ENCODE results near the gene GOLM1. TPM values are rescaled to one million over a fixed set of nuclear protein-coding genes. Genes with fewer than 3 reads are reported as not detected.

GOLM1 gene
- total RNA-seq, 1 donor from 2014 or later = 21.6 TPM

- FAIRE-seq = no peak
Observed at GRCh38 chr9:86009133-86009532, 90.2 kb downstream of the GOLM1 start.

GRCh38 chr9:86005253-86005775 lies 94.0 kb downstream of the GOLM1 start:
- DNase-seq (ENCODE audit: low read depth) (no peak), FAIRE-seq (no peak)
- no peak overlapping the region for H3K4me3 ChIP-seq (ENCODE audit: low read depth, low read length)
- no peaks in the 10 kb centered on the region for H3K36me3 ChIP-seq (ENCODE audit: control insufficient read depth, insufficient read depth, low read length)
- no peak for TF ChIP-seq CTCF (IDR thresholded peaks at IDR 0.05; ENCODE audit: insufficient read depth, low read length, severe bottlenecking)
- H3K27me3 ChIP-seq (ENCODE audit: control insufficient read depth, insufficient read depth, low read length) = no peaks in the 10 kb centered on the region

More at GRCh38 chr9:86009133-86009532, 90.2 kb downstream of the GOLM1 start:
- Histone ChIP-seq H3K27me3 (ENCODE audit: control insufficient read depth, insufficient read depth, low read length) (no peaks in the 10 kb centered on the region), H3K4me3 (ENCODE audit: low read depth, low read length) (no peak overlapping the region), H3K36me3 (ENCODE audit: control insufficient read depth, insufficient read depth, low read length) (peaks cover 1% of the 10 kb centered on the region)
- no peak for DNase-seq (ENCODE audit: low read depth)
- no peak for TF ChIP-seq CTCF (IDR thresholded peaks at IDR 0.05; ENCODE audit: insufficient read depth, low read length, severe bottlenecking)

DNA sequence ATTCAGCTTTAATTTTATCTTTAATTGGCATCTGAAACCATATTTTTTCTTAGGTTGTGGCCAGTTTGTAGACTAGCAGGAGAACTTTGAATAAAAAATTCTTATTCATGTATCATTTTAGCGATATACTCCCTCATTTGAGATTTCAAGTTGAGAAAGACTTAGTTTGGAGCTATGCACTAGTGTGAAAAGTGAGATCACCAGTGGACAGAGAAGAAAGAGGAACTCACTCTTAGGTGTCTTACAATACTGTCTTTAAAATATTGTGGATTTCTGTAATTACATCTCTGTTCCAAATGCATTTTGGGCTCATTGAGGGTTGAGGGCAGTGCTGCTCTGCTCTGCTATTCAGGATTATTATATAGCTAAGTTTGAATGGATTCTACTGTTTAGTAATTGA lies 103.8 kb downstream of the GOLM1 start:
- no peak for TF ChIP-seq CTCF (IDR thresholded peaks at IDR 0.05; ENCODE audit: insufficient read depth, low read length, severe bottlenecking)
- H3K36me3 ChIP-seq (ENCODE audit: control insufficient read depth, insufficient read depth, low read length) = peaks cover 3% of the 10 kb centered on the region
- no peak for DNase-seq (ENCODE audit: low read depth)
- H3K4me3 ChIP-seq (ENCODE audit: low read depth, low read length) = no peak overlapping the region
- no peaks in the 10 kb centered on the region for H3K27me3 ChIP-seq (ENCODE audit: control insufficient read depth, insufficient read depth, low read length)
- no peak for FAIRE-seq

DNA sequence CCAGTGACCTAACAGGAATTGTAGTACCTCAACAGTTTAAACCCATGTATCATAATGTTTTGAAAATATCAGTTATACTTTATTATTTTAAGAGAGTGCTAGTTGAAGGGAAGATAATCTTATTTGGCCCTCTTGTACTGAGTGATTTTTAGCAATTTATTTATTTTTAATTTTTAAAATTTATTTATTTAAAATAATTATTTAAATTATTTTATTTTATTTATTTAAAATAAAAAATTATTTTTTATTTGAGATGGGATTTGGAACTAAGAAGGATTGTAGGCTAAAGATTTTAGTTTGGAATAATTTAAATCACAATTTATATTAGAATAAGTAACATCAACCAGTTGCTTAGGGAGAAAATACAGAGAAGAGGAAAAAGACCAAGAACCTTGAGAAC lies 104.3 kb downstream of the GOLM1 start:
- H3K4me3 ChIP-seq (ENCODE audit: low read depth, low read length) = no peak overlapping the region
- H3K27me3 ChIP-seq (ENCODE audit: control insufficient read depth, insufficient read depth, low read length) = no peaks in the 10 kb centered on the region
- FAIRE-seq (no peak), DNase-seq (ENCODE audit: low read depth) (no peak)
- no peak for TF ChIP-seq CTCF (IDR thresholded peaks at IDR 0.05; ENCODE audit: insufficient read depth, low read length, severe bottlenecking)
- peaks cover 3% of the 10 kb centered on the region for H3K36me3 ChIP-seq (ENCODE audit: control insufficient read depth, insufficient read depth, low read length)

GRCh38 chr9:85994191-85994590 lies 105.2 kb downstream of the GOLM1 start:
- TF ChIP-seq CTCF (IDR thresholded peaks at IDR 0.05; ENCODE audit: insufficient read depth, low read length, severe bottlenecking) = no peak
- no peak for DNase-seq (ENCODE audit: low read depth)
- H3K4me3 ChIP-seq (ENCODE audit: low read depth, low read length) = no peak overlapping the region
- peaks cover 3% of the 10 kb centered on the region for H3K36me3 ChIP-seq (ENCODE audit: control insufficient read depth, insufficient read depth, low read length)
- H3K27me3 ChIP-seq (ENCODE audit: control insufficient read depth, insufficient read depth, low read length) = no peaks in the 10 kb centered on the region
- no peak for FAIRE-seq

DNA sequence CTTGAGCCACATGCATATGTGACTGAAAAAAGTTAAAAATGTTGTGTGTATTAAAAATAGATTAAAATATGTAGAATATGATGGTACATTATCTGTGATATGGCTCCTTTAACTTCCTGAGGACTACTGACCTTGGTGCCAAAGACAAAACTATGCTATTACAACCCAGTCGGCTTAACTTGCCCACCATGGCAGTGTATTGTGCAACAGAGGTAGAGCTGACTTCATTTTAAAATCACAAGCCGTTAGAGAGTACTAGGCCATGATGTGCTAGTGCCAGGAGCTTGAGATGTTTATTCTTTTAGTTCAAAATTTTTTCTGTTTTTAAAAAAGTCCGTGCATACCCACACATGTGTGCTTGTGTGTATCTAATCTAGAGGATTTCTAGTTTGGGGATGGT lies 112.1 kb downstream of the GOLM1 start:
- no peak for FAIRE-seq
- DNase-seq (ENCODE audit: low read depth) = no peak
- Histone ChIP-seq H3K27me3 (ENCODE audit: control insufficient read depth, insufficient read depth, low read length) (no peaks in the 10 kb centered on the region), H3K36me3 (ENCODE audit: control insufficient read depth, insufficient read depth, low read length) (peaks cover 3% of the 10 kb centered on the region), H3K4me3 (ENCODE audit: low read depth, low read length) (no peak overlapping the region)
- no peak for TF ChIP-seq CTCF (IDR thresholded peaks at IDR 0.05; ENCODE audit: insufficient read depth, low read length, severe bottlenecking)
